Measurements from ENCODE around the gene MUL1. TPM values are rescaled to one million over a fixed set of nuclear protein-coding genes. Genes with fewer than 3 reads are reported as not detected.

MUL1 gene
- total RNA-seq, 1 donor from 2014 or later = 34.7 TPM

DNA sequence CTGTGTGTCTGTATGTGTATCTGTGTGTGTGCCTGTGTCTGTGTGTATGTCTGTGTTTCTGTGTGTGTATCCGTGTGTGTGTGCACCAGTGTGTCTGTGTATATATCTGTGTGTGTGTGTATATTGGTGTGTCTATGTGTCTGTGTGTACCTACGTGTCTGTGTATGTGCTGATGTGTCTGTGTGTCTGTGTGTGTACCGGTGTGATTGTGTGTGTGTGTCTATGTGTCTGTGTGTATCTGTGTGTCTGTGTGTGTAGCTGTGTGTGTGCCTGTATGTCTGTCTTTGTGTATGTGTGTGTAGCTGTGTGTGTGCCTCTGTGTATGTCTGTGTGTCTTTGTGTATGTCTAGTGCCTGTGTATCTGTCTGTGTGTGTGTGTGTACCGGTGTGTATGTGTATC is 53.9 kb downstream of the MUL1 start:
- DNase-seq (ENCODE audit: low spot score in 2 of 2) = no peak
- Histone ChIP-seq H3K4me3 (no peak overlapping the region), H3K27me3 (no peaks in the 10 kb centered on the region)

DNA sequence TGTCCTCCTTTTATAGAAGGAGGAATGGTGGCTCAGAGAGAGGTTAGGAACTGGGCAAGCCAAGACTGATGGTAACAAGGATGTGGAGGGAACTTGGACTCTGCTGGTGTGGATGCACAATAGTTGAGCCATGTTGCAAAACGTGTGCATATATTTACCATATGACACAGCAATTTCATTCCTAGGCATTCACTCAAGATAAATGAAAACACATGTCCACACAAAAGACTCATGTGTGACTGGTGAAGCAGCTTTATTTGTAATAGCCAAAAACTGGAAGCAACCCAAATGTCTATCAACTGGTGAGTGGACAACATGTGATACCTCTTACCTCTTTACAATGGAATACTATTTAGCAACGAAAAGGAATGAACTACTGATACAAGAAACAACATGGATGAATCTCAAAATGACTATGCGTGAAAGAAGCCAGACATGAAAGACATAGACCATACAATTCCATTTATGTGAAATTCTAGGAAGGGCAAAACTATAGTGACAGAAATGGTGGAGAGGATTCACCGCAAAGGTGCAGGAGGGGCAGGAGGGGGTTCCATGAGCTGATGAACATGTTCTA is 58.1 kb downstream of the MUL1 start:
- Histone ChIP-seq H3K9me3 (no peaks in the 10 kb centered on the region), H3K4me1 (no peaks in the 10 kb centered on the region), H3K4me3 (no peak overlapping the region), H3K27me3 (no peaks in the 10 kb centered on the region), H3K36me3 (no peaks in the 10 kb centered on the region), H3K27ac (no peak overlapping the region)
- TF ChIP-seq, protein P1, sequence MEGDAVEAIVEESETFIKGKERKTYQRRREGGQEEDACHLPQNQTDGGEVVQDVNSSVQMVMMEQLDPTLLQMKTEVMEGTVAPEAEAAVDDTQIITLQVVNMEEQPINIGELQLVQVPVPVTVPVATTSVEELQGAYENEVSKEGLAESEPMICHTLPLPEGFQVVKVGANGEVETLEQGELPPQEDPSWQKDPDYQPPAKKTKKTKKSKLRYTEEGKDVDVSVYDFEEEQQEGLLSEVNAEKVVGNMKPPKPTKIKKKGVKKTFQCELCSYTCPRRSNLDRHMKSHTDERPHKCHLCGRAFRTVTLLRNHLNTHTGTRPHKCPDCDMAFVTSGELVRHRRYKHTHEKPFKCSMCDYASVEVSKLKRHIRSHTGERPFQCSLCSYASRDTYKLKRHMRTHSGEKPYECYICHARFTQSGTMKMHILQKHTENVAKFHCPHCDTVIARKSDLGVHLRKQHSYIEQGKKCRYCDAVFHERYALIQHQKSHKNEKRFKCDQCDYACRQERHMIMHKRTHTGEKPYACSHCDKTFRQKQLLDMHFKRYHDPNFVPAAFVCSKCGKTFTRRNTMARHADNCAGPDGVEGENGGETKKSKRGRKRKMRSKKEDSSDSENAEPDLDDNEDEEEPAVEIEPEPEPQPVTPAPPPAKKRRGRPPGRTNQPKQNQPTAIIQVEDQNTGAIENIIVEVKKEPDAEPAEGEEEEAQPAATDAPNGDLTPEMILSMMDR (IDR thresholded peaks at IDR 0.05) = no peak
- DNase-seq (ENCODE audit: low spot score in 2 of 2) = no peak
- intact Hi-C loops (cut with DNase I) = no loop called here

More for the DNA sequence above, 53.9 kb downstream of the MUL1 start:
- H3K36me3 ChIP-seq = no peaks in the 10 kb centered on the region
- intact Hi-C loops (cut with DNase I) = no loop called here
- TF ChIP-seq, protein P1 (IDR thresholded peaks at IDR 0.05) = no peak
- no peaks in the 10 kb centered on the region for H3K9me3 ChIP-seq
- H3K4me1 ChIP-seq = no peaks in the 10 kb centered on the region
- no peak overlapping the region for H3K27ac ChIP-seq

Other genes starting within 250 kb of the MUL1 start
- not detected for gene VWA5B1, start 217.3 kb downstream of the MUL1 start, total RNA-seq
- gene CAMK2N1, start 21.9 kb downstream of the MUL1 start, total RNA-seq = 1.9 TPM
- gene FAM43B, start 44.4 kb upstream of the MUL1 start, total RNA-seq = 0.75 TPM
- gene CDA, start 80.9 kb upstream of the MUL1 start, total RNA-seq = 10.1 TPM
- gene PINK1, start 125.3 kb upstream of the MUL1 start, total RNA-seq = 113 TPM
- gene DDOST, start 153.2 kb upstream of the MUL1 start, total RNA-seq = 142 TPM
- 18.5 TPM for gene KIF17, start 209.9 kb upstream of the MUL1 start, total RNA-seq
- not detected for gene SH2D5, start 224.6 kb upstream of the MUL1 start, total RNA-seq

All from ascending aorta (tissue), 2 donors.